ENCODE data around the gene ZNF580. TPM values are rescaled to one million over a fixed set of nuclear protein-coding genes. Genes with fewer than 3 reads are reported as not detected.

The ZNF580 gene
- total and polyA plus RNA-seq, 2 of the 13 experiments (the other 11 are each of a cell fraction or from before 2014, with no cell fraction given), result 4.4 to 6.0 TPM

- TF ChIP-seq NFKBIZ (CRISPR knock-in tag; IDR thresholded peaks at IDR 0.05) (peak; percentile 62; the same call in 1 of the 2 replicates), HNF1B (CRISPR knock-in tag; IDR thresholded peaks at IDR 0.05) (peak; percentile 36; the same call in 1 of the 2 replicates), SSRP1 (CRISPR knock-in tag; IDR thresholded peaks at IDR 0.05) (no peak), ZFX (CRISPR knock-in tag; IDR thresholded peaks at IDR 0.05; ENCODE audit: low read depth) (0 out of 2 replicates have a peak, but pooled peaks have one; percentile 1), ZNF335 (CRISPR knock-in tag; IDR thresholded peaks at IDR 0.05) (0 out of 2 replicates have a peak, but pooled peaks have one; percentile 10), ZBTB44 (CRISPR knock-in tag; IDR thresholded peaks at IDR 0.05) (no peak), PRDM10 (CRISPR knock-in tag; IDR thresholded peaks at IDR 0.05; ENCODE audit: low read depth) (no peak), HNF4G (IDR thresholded peaks at IDR 0.05; ENCODE audit: borderline replicate concordance, low read depth, low read length) (no peak), HNF4G (CRISPR knock-in tag; IDR thresholded peaks at IDR 0.05; ENCODE audit: borderline replicate concordance, low read depth) (no peak), ELF4 (CRISPR knock-in tag; IDR thresholded peaks at IDR 0.05; ENCODE audit: borderline replicate concordance) (no peak), SPEN (CRISPR knock-in tag; IDR thresholded peaks at IDR 0.05; ENCODE audit: low read depth) (0 out of 2 replicates have a peak, but pooled peaks have one; percentile 12), CEBPG (CRISPR knock-in tag; IDR thresholded peaks at IDR 0.05) (no peak), YY1 (IDR thresholded peaks at IDR 0.05; ENCODE audit: insufficient read depth, insufficient replicate concordance, low read depth, low read length) (peak; percentile 94), RFXAP (CRISPR knock-in tag; IDR thresholded peaks at IDR 0.05; ENCODE audit: borderline replicate concordance) (peak; percentile 1; the same call in 1 of the 2 replicates), ZNF687 (CRISPR knock-in tag; IDR thresholded peaks at IDR 0.05) (peak; percentile 48), ZNF558 (CRISPR knock-in tag; IDR thresholded peaks at IDR 0.05; ENCODE audit: borderline replicate concordance) (no peak), ZNF670 (CRISPR knock-in tag; IDR thresholded peaks at IDR 0.05; ENCODE audit: borderline replicate concordance) (0 out of 2 replicates have a peak, but pooled peaks have one; percentile 87)
These were observed 40.8 kb upstream of the ZNF580 start, which contains the start of gene ZNF524 (continued) for GRCh38 chr19:55599842-55600661.
